Peyer's patch (tissue), 4 donors: Measurements from ENCODE around the gene CLASP1.

ENCODE experiments used
- CTCF ChIP-seq, 6 experiments: fragments of 450-650 bp in 4 of 6; fragments of 200-600 bp in 2 of 6; sonication (generic) in 1 of 6; IDR thresholded peaks; one replicate each; pipeline ENCODE4 v1.5.1; 2017 to 2019; ENCODE audit warnings: antibody characterized with exemption in 6 of 6, mild to moderate bottlenecking in 3 of 6, moderate library complexity in 1 of 6
- POLR2A ChIP-seq, 2 donors: fragments of 450-650 bp; IDR thresholded peaks; one replicate each; pipeline ENCODE4 v1.5.1; 2017; ENCODE audit warnings: antibody characterized with exemption in 2 of 2, mild to moderate bottlenecking in 2 of 2, moderate library complexity in 2 of 2

GRCh38 chr2:121635371-121635770 lies 13.9 kb downstream of the CLASP1 start:
- TF ChIP-seq POLR2A (IDR thresholded peaks at IDR 0.05) (no peak), CTCF (IDR thresholded peaks at IDR 0.05) (no peak)
